ENCODE measurements around the gene INHBE.
"Not testable (repeated sequence)": the region's sequence is repeated elsewhere in the genome, so short reads cannot be mapped to it uniquely, and the experiment has no call there.

Gene INHBE

GRCh38 chr12:57500213-57500612, 45.1 kb downstream of the INHBE start:
- DNase-seq, result no peak

- not testable (repeated sequence) for DNase-seq
Measured at GRCh38 chr12:57502311-57502969, 47.3 kb downstream of the INHBE start.

- not testable (repeated sequence) for DNase-seq
Measured at GRCh38 chr12:57506541-57506940, 51.4 kb downstream of the INHBE start.
